Hematopoietic multipotent progenitor cell treated with erythropoietin and hydrocortisone succinate and interleukin-3 and kit ligand, for 4 days (in vitro differentiated cells): Measurements from ENCODE around the gene C3orf33.

Source experiments
- DNase-seq: peaks from one replicate; pipeline ENCODE4 v3.0.0-alpha.2; 2015

C3orf33 gene

GRCh38 chr3:155785662-155786295 is 20.3 kb downstream of the C3orf33 start:
- DNase-seq, result no peak

DNA sequence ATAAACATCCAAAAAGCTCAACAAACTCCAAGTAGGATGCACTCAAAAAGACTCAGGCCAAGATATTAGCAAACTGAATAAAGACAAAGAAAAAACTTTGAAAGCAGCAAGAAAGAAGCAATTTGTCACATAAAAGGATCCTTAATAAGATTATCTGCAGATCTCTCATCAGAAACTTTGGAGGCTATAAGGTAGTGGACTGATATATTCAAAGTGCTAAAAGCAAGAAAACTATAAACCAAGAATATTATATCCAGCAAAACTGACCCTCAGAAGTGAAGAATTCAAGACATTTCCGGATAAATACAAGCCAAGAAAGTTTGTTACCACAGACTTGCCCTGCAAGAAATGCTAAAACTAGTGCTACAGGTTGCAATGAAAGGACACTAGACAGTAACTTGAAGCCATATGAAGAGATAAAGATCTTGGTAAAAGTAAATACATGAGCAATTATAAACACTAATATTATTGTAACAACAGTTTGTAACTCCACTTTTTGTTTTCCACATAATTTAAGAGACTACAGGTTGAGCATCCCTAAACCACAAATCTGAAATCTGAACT is 23.6 kb downstream of the C3orf33 start:
- no peak for DNase-seq

DNA sequence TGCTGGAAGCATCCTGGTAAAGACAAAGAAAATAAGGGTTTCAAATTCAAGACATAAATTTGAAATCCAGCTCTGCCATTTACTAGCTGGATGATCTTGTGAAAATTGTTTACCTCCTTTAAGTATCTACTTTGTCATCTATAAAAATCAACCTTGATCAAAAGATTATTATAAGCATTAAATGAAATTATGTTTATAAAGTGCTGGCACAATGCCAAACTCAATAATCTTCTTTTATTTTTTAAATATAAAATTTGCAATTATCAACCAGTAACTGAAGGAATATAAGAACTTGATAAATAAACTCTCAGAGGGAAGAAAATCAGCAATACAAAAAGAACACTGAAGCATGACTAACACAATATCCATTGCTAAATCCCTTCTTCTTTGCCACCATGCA is 25.8 kb downstream of the C3orf33 start:
- DNase-seq, result no peak

DNA sequence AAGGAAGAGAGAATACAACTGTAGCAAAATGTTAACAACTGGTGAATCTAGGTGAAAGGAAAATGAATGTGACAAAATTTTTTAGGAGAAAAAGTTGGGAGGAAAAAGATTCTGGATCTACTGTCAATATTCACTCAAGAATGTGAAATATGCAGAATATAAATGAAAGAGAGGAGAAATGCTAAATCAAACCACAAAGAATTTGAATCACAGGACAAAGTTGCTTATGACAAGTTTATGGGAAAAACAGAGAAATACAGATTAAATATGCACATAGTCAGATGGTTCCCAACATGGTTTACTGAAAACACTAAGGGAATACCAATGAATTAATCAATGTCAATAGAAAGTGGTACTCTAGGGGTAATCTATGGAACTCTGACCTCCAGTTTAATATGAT is 27.6 kb downstream of the C3orf33 start:
- DNase-seq, result no peak

DNA sequence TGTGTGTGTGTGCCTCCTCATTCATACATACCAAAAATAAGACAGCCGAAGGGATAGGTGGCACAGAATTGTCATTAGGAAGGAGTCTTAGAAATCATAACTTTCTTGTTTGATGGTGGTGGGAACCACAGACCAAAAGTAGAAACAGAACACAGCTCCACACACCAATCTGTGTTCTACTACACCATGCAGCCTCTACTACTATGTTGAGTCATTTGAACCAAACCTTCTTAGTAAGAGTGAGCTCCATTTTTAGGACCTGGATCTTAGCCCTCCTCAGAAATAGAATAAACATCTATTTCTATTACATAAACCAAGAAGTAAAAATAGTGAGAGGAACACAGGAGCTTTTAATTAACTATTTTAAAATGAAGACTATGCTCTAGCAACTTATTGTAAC is 33.3 kb downstream of the C3orf33 start:
- DNase-seq, result no peak

DNA sequence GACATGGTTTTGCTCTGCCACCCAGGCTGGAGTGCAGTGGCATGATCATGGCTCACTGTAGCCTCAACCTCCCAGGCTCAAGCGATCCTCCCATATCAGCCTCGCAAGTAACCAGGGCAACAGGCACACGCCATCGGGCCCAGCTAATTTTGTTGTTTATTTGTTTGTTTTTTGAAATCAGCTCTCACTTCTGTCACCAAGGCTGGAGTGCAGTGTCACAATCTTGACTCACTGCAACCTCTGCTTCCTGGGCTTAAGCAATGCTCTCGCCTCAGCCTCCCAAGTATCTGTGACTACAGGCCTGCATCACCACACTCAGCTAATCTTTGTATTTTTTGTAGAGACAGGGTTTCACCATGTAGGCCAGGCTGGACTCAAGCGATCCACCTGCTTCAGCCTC is 35.0 kb downstream of the C3orf33 start:
- DNase-seq, result no peak

GRCh38 chr3:155766206-155766605 is 39.9 kb downstream of the C3orf33 start:
- DNase-seq, result no peak

- no peak for DNase-seq
Observed at GRCh38 chr3:155763870-155764463, 42.1 kb downstream of the C3orf33 start.

DNA sequence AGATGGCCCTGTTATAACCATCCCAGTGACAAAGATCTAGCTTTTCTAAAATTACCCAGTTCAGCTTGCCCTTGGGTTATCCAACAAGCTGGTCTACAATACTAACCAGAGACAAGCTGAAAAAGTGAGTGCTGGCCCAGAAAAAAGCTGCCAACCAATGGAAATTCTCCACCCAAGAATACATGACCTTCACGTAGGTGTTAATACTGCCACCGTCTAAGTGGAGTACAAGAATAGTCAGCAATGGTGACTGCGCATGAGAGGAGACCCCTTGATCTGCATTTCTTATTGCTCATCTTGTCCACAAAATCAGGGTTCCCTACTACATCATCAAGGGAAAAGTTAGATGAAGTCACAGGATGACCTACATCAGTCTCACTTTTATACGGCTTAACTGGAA is 45.4 kb downstream of the C3orf33 start:
- DNase-seq, result no peak

- DNase-seq, result no peak
Observed at GRCh38 chr3:155757577-155757976, 48.5 kb downstream of the C3orf33 start.

DNA sequence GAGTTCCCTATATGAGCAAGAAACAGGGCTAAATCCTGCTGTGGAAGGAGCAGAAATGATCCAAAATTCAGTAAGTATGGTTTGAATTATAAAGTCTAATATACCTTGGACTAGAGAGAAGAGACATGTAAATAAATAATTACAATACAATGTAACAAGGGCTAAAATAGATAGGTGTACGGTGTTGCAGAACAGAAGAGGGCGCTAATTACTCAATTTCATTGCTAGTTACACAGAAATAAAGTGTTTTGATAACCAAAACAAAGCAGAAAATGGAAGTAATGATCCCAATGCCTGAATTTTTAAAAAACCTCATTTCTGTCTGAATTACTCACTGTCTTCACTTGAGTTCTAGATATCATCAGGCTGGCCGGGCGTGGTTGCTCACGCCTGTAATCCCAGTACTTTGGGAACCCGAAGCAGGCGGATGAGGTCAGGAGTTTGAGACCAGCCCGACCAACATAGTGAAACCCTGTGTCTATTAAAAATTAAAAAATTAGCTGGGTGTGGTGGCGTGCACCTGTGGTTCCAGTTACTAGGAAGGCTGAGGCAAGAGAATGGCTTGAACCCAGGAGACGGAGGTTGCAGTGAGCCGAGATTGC is 52.9 kb downstream of the C3orf33 start:
- DNase-seq, result peak; percentile 85

DNA sequence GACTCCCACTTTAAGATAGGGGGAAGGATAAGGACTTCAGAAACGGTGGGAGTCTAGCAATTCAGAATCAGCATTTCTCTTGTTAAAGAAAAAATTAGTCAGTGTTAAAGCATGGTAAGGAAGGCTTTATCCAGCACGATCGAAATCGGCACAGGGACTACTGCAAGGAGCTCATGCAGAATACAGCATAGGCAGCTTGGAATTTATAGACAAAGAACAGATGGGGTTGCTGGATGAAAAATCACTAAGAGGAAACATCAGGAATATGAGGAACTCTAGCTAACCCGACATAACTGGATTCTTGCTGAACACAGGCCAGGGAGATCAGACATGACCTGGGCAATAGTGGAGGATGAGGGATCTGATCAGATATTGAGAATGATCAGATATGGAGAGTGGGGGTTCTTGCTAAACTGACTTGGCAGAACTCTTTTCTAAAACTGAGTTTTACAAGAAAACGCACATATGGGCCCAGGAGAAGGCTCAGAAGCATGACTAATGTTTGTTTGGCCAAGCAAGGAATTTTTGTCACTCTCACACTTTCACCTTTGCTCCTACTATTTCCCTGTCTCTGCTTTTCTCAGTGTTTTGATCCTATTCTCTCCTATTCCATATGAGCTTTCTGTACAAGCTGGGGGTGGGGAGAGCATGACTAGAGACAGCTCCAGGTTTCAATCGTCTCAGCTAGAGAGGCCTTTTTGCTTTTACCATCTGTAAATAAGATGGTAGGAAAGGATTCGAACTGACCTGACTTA is 57.3 kb downstream of the C3orf33 start:
- DNase-seq, result no peak

DNA sequence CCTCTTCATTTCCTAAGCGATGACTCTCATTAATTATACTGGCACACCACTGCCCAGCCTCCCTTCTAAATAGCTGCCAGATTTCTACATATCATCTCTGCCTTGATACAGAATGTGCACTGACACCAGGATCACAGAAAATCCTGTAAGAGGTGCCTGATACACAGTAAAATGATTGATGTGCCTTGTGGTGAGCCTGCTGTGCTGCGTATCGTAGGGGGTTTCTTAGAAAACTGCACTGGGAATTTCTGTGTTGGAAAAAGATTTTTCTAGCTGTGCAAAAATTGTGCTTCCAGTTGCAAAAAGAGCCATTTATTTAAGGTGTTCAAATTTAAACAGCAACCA is 58.2 kb downstream of the C3orf33 start:
- no peak for DNase-seq

- DNase-seq, result no peak
Observed at GRCh38 chr3:155747286-155747945, 58.7 kb downstream of the C3orf33 start.

DNA sequence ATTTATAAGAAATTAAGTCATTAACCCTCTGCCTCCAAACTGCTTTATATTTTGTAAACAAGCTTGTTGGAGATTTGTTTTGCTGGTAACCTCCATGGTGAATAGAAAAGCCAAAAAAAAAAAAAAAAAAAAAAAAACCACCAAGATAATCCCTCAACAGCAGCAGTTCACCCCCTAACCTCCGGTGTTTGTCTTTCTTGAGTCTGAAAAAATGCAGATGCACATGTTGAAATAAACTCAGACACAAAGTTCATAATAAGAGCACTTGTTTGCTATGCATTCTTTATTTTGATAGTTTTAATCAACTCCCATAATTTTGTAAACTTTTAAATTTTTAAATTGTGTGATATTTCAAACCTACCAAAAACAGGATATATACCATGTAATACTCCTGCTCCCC is 59.4 kb downstream of the C3orf33 start:
- peak; percentile 9 for DNase-seq

DNA sequence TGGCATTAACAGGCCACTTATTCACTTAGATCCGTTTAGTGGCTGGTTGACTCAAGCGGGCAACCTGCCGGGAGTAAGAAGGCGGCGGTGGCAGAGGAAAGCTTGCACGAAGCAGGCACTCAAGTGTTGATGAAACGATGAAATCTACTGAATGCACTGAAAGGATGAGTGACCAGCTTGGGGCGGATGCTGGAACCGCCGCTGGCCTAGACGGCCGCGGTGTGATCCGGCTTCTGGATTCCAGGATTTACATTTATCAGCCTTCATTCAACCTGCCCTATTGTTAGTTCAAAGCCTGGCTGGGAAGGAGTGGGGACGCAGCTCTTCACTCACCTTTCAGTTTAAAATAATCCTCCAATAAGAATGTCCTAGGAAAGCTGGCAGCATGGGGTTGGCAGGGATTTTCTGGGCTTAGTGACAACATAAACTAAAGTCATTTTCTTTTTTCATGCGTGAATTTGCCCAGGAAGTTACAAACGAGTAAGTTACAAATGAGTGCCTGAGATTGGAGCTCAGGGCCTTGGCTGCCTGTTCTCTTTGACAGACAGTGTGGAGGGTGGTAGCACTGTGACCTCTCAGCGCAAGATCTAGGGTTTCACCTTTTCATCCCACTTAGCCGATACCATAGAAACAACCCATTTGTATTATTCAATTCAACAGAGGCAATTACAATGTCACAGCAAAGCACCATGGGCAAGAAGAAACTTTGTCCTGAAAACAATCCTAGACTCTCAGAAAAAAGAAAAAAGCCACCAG is 60.1 kb downstream of the C3orf33 start:
- peak; percentile 40 for DNase-seq

- peak; percentile 81 for DNase-seq
Observed at GRCh38 chr3:155744626-155745324, 61.3 kb downstream of the C3orf33 start, which contains the start of gene PLCH1. TSS of gene PLCH1 (minus strand) at chr3:155745071. CDS start at chr3:155704224, 40,847 bp downstream.

DNA sequence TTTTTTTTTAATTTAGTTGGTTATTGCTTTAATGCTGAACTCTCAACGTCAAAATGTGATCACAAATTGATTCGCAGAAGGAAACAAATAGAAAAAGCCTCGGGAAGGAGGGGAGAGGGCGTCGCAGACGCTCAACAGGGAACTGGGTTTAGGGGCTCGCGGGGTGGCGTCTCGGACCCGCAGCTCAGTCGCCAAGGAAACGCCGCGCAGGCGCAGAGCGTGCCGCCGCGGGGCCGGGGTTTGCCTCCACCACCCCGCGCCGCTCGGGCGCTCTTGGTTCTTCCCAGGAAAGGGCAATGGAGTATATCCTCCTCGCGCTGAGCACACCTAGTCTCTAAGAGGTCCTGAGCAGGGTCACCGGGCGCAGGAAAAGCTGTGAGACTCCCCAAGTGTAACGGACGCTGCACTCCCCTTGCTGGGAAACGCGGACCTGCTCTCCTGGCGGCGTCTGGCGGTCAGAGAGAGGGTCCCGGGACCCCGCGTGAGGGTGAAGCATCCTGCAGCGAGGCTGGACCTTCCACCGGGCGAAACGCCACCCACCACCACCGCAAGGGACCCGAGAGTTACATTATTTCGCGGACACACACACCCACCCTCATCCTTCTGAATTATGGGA is 62.0 kb downstream of the C3orf33 start:
- DNase-seq, result peak; percentile 52

DNA sequence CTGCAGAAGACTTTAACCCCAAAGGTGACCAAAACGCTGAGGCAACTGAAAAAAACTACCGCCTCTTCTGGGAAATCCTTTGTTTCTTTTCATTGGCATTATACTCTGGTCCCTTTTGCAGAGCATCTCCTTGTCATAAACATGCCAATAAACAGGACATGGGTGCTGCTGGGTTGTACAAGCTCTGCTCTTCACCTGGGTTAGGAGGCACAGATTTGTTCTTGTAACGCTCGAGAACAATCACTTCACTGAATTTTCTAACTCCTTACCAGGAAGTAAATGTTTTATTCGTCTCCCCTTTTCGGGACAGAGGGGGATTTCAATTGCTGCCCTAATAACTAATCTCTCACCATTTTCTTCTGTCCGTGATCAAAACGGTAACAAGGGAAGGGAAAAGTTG is 62.5 kb downstream of the C3orf33 start:
- no peak for DNase-seq

- DNase-seq, result no peak
Observed at GRCh38 chr3:155742349-155742965, 63.6 kb downstream of the C3orf33 start.

DNA sequence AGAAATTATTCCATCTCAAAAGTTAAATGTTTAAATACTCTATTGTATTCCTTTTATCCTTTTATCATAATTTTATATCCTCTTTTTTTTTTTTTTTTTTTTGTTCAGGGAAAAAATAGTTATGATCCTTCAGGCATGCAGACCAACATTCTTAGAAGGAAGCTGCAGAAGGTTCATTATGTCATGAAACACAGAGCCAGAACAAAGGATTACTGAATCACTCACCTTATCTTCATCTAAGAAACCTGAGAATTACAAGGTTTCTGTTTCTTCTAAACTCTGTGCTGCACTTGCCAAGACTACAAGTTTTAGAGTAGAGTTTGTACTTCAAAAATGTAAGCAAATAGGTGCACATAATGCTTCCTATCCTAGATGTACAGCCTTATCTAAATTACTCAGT is 64.5 kb downstream of the C3orf33 start:
- DNase-seq, result no peak
